Medulla oblongata (tissue), 1 donor: ENCODE results near the gene GAPVD1.
A peak's percentile ranks its signal among the peaks of the same experiment; 100 is the strongest.

Experiments used
- DNase-seq: peaks from one replicate; pipeline ENCODE4 v3.0.0-alpha.2; 2015; ENCODE audit errors: extremely low spot score

GAPVD1 gene

DNA sequence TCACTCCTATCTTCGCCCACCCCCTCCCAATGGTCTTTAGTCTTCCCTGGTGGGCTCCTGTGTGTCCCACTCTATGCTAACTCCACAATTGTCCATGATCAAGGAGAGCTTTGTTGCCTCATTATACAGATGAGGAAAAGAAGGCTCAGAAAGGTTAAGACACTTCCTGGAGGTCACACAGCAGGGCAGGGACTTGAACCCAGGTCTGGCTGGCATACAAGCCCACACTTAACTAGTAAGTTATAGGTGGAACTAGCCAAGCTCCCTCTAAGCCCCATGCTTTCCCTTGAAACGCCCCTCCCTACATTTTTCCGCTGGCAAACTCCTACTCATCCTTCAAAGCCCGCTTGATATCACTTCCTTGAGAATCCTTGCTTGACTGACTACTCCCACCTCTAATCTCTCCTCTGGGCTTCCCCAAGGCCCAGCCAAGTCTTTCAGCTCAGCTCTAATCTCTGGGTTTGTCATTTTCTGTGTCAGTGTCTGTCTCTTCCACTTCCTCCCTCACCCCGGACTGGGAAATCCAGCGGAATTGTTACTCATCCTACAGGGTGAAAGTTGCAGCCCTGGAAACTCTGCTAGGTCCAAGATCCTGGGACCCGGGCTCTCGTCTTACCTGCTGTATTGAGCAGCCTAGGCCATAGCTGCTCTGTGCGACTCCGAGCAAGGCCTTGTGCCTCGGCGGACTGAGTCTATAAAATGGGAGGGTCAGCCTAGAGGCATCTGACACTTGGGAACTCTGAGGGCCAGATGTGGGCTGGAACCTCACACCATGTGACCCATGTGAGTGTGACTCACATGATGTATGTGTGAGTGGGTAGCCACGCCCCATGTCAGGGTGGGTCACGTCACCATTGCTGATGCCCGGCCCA is 144.5 kb downstream of the GAPVD1 start:
- no peak for DNase-seq

- DNase-seq: no peak
These were observed 145.1 kb downstream of the GAPVD1 start for GRCh38 chr9:125406810-125407087.

GRCh38 chr9:125407432-125407973 is 145.9 kb downstream of the GAPVD1 start:
- DNase-seq: no peak

GRCh38 chr9:125407974-125408900 is 146.6 kb downstream of the GAPVD1 start:
- DNase-seq: peak; percentile 67

DNA sequence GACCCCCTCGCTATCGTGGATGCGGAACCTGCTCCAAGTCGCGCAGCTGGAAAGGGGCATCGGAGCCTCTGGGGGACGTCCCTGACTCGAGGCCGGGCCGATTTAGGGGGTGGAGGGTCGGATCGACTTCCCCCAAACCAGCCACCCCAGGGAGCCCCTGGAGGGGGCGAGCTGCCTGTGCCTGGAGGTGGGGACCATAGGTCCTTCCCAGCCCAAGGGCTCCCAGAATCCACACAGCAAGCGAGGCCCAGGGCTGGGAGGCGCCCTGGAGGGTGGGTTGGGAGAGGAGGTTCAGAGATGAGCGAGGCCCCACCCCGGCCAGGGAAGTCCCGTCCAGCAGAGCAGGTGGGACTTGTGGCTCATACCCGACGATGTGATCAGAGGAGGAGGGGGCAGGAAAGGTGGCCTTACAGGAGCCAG is 147.6 kb downstream of the GAPVD1 start:
- no peak for DNase-seq

DNA sequence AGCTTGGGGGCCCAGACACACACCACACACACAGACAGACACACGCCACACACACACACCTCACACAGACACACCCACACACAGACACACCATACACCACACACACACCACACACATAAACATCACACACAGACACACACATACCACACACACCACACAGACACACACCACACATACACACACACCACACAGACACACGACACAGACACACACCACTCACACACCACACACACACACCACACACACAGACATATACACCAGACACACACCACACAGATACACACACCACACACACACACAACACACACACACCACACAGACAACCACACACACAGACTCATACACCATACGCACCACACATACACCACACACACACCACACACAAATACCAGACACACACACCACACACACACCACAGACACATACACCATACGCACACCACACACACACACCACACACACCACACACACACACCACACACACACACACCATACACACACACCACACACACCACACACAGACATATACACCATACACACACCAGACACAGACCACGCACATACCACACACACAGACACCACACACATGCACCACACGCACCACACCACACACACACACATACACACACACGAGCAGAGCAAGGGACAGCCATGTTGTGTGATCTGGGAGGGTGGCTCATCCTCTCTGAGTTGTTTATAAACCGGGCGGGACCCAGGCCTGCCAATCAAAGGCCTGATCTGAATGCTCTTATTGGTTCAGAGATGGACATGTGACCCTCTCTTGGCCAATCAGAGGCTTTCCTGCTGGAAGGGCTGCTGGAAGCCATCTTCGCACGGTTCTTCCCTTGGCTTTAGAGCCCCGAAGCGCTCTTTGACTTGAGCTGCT is 148.3 kb downstream of the GAPVD1 start:
- DNase-seq: no peak

DNA sequence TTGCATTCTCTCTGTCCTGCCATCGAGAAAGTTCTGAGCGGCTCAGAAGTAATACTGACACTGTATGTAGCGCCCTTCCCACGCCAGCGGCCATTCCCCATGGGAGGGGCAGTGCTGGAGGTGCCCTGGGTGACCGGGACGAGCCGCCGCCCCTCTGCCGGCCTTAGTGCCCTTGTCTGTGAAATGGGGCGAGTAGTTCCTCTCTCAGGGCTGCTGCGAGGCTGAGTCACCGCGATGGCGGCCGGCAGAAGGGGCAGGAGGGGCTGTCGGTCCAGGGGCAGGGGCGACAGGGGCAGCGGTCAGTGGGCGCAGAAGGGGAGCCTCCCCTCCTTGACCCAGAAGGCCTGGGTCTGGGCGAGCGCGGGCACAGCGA is 148.9 kb downstream of the GAPVD1 start:
- no peak for DNase-seq

DNA sequence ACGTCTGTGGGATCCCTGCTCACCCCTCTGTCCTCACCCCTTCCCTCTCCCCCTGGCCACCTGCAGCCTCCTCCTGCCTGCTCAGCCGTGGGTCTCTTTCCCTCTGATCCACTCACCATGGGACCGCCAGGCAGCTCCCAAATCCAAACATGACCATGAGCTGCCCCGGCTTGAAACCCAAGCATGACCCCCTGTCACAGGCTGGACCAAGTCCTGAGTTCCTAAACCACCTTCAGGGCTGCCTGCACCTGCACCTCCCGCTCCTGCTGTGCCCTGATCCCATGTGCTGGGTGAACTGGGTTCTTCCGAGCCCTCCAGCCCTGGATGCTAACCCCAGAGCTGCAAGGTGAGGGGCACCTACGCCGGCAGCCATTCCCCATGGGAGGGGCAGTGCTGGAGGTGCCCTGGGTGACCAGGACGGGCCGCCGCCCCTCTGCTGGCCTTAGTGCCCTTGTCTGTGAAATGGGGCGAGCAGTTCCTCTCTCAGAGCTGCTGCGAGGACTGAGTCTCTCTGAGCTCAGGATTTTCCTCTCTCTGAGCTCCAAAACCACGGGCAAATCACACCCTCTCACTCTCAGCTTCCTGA is 149.6 kb downstream of the GAPVD1 start:
- no peak for DNase-seq

- no peak for DNase-seq
These were observed 150.5 kb downstream of the GAPVD1 start for GRCh38 chr9:125412166-125412565.

GRCh38 chr9:125413579-125413978 is 152.0 kb downstream of the GAPVD1 start:
- DNase-seq: no peak

DNA sequence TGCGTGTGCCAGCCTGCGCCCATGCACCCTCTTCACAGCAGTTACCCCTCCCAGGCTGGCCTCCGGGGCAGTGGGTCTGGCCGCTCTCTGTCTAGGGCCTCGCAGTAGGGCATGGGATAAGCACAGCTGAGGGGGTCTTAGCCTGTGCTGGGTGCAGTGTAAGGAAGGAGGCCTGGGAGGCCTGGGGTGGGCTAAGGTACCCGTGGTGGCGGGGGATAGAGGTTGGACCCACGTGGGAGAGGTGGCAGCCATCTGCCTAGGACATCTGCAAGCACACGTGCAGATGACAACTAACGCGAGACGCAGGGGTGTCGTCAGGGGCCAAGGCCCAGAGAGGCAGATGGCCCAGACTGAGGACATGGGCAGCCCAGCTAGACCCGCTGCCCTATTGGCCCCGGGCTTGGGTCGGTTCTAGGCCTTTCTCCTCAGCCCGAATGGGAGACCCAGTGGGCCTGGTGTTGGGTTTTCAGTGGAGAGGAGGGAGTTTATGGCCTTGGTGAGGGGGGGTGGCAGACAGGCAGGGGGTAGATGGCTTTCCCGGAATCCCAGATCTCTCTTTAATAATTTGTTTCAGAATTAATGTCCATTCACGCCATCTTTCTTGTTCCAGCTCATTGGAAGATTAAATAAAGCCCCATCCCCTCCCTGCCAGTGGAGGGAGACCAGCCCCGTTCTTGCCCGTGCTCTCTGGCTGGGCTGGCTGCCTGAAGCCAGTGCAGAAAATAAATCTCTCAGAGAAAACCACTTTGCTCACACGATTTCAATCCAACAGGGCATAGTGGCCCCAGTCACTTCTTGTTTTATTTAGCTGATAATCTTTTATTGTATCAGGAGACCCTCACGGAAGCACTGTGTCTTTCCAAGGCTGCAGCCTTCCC is 154.2 kb downstream of the GAPVD1 start:
- no peak for DNase-seq

- no peak for DNase-seq
These were observed 154.9 kb downstream of the GAPVD1 start for GRCh38 chr9:125416517-125416916.
